Mesendoderm (in vitro differentiated cells): ENCODE data around the gene PLB1.

Source experiments
- DNase-seq: peaks from one replicate; pipeline ENCODE4 v3.0.0; 2013
- H2AK5ac ChIP-seq: 2 replicates; pipeline ENCODE4 v1.6.1; 2013; ENCODE audit warnings: low read length, inconsistent platforms
- H2BK120ac ChIP-seq: 2 replicates; pipeline ENCODE4 v1.6.1; 2013; ENCODE audit warnings: low read depth, mild to moderate bottlenecking, low read length, moderate library complexity, mixed read lengths
- H2BK15ac ChIP-seq: replicated peaks from 2 replicates; pipeline ENCODE4 v1.6.1; 2013; ENCODE audit warnings: low read depth, mild to moderate bottlenecking, moderate library complexity
- H2BK5ac ChIP-seq: 2 replicates; pipeline ENCODE4 v1.6.1; 2013; ENCODE audit warnings: low read length, inconsistent platforms
- H3K18ac ChIP-seq: 2 replicates; pipeline ENCODE4 v1.6.1; 2013; ENCODE audit warnings: mild to moderate bottlenecking, low read length, mixed read lengths
- H3K23ac ChIP-seq: one replicate; pipeline ENCODE4 v1.6.1; 2013; ENCODE audit warnings: low read length
- H3K27ac ChIP-seq: 2 replicates; pipeline ENCODE4 v1.5.1; 2013; ENCODE audit warnings: low read depth, mild to moderate bottlenecking, inconsistent platforms, low read length, moderate library complexity
- H3K27me3 ChIP-seq: 2 replicates; pipeline ENCODE4 v1.6.1; 2013; ENCODE audit warnings: low read length, control low read depth, mild to moderate bottlenecking, inconsistent platforms; ENCODE audit not compliant: insufficient read depth, poor library complexity
- H3K36me3 ChIP-seq: 2 replicates; pipeline ENCODE4 v1.6.1; 2013; ENCODE audit warnings: low read length, inconsistent platforms; ENCODE audit not compliant: control insufficient read depth, insufficient read depth
- H3K4ac ChIP-seq: one replicate; pipeline ENCODE4 v1.6.1; 2013; ENCODE audit warnings: low read depth, mild to moderate bottlenecking, low read length, moderate library complexity
- H3K4me1 ChIP-seq: 2 replicates; pipeline ENCODE4 v1.6.1; 2013; ENCODE audit warnings: low read depth, low read length, inconsistent platforms; ENCODE audit not compliant: control insufficient read depth
- H3K4me2 ChIP-seq: 2 replicates; pipeline ENCODE4 v1.6.1; 2013; ENCODE audit warnings: low read length
- H3K4me3 ChIP-seq: 2 replicates; pipeline ENCODE4 v1.5.1; 2013; ENCODE audit warnings: mild to moderate bottlenecking, low read length
- H3K56ac ChIP-seq: one replicate; pipeline ENCODE4 v1.6.1; 2013; ENCODE audit warnings: low read length
- H3K79me1 ChIP-seq: 2 replicates; pipeline ENCODE4 v1.6.1; 2013; ENCODE audit warnings: low read length, inconsistent platforms
- H3K79me2 ChIP-seq: 2 replicates; pipeline ENCODE4 v1.6.1; 2013; ENCODE audit warnings: mild to moderate bottlenecking, low read length; ENCODE audit not compliant: control insufficient read depth, insufficient read depth
- H3K9ac ChIP-seq: 2 replicates; pipeline ENCODE4 v1.6.1; 2013; ENCODE audit warnings: low read length, inconsistent platforms
- H4K5ac ChIP-seq: one replicate; pipeline ENCODE4 v1.6.1; 2013; ENCODE audit warnings: low read length
- H4K8ac ChIP-seq: one replicate; pipeline ENCODE4 v1.6.1; 2013; ENCODE audit warnings: low read depth, mild to moderate bottlenecking, control low read depth, low read length, moderate library complexity
- WGBS: extraction: QIAGEN DNeasy Blood & Tissue Kit; methylation state at CpG from one replicate; pipeline ENCODE4 v1.1.7; 2013; ENCODE audit warnings: low lambda C conversion rate, missing lambda C conversion rate; ENCODE audit not compliant: insufficient coverage; ENCODE audit errors: extremely low coverage; 5-methylcytosine and 5-hydroxymethylcytosine counted together

The PLB1 gene

GRCh38 chr2:28683100-28683706 is 187.3 kb downstream of the PLB1 start:
- peak; percentile 90 for DNase-seq
- H3K36me3 ChIP-seq, result no peaks in the 10 kb centered on the region
- no peak overlapping the region for H3K4me3 ChIP-seq
- no CpG with 5 or more reads among the region's 14 CpGs for WGBS
- no peak overlapping the region for H3K27ac ChIP-seq
- no peak overlapping the region for H3K4me2 ChIP-seq
- H2BK15ac ChIP-seq, result no peak overlapping the region
- no peak overlapping the region for H3K23ac ChIP-seq
- H3K79me1 ChIP-seq, result no peaks in the 10 kb centered on the region
- H2BK120ac ChIP-seq, result no peak overlapping the region
- no peak overlapping the region for H3K9ac ChIP-seq
- peak overlapping the region; percentile 28 for H3K56ac ChIP-seq
- no peak overlapping the region for H2AK5ac ChIP-seq
- no peaks in the 10 kb centered on the region for H3K79me2 ChIP-seq
- H4K8ac ChIP-seq, result no peak overlapping the region
- H3K27me3 ChIP-seq, result no peaks in the 10 kb centered on the region
- H2BK5ac ChIP-seq, result no peak overlapping the region
- peaks cover 2% of the 10 kb centered on the region for H3K4me1 ChIP-seq
- no peak overlapping the region for H4K5ac ChIP-seq
- no peak overlapping the region for H3K4ac ChIP-seq
- peak overlapping the region; percentile 20 for H3K18ac ChIP-seq

DNA sequence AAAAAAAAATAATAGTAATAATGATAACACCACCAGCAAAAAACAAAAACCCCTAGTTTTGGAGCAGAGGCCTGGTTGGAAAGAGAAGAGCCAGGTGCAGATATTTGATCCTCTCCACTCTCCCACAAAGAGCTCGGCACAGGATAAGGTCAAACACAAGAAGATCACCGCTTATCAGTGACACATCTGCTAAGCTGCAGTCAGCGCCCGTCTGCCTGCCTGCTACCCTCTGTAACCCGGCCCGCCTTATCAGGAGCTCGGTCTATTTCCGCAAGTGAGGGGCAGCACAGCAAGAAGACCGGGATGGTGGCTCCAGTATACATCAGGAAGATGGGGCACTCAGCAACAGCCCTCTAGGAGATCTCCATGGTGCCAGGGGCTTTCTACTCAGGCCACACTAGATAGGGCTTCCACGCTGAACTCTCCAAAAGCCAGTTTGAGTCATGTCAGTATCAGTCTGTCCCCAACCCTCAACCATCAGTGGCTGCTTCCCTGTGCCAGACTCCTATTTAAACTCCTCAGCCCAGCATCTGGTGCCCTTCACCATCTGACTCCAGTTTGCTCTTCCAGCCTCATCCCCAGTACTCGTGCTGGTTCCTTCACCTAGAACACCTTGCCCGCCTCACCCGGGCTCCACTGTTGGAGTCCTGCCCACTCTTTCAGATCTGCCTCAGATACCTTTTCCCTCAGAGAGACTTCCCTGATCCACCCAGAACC is 188.4 kb downstream of the PLB1 start:
- H2BK5ac ChIP-seq, result no peak overlapping the region
- H4K5ac ChIP-seq, result no peak overlapping the region
- no peak overlapping the region for H3K18ac ChIP-seq
- WGBS, result no CpG with 5 or more reads among the region's 13 CpGs
- no peak overlapping the region for H3K4me3 ChIP-seq
- no peaks in the 10 kb centered on the region for H3K36me3 ChIP-seq
- H3K27me3 ChIP-seq, result no peaks in the 10 kb centered on the region
- H4K8ac ChIP-seq, result no peak overlapping the region
- H3K23ac ChIP-seq, result no peak overlapping the region
- H3K4ac ChIP-seq, result no peak overlapping the region
- H2BK15ac ChIP-seq, result no peak overlapping the region
- no peaks in the 10 kb centered on the region for H3K79me2 ChIP-seq
- H3K9ac ChIP-seq, result no peak overlapping the region
- no peak overlapping the region for H3K56ac ChIP-seq
- peak; percentile 69 for DNase-seq
- no peak overlapping the region for H2AK5ac ChIP-seq
- no peak overlapping the region for H3K27ac ChIP-seq
- no peaks in the 10 kb centered on the region for H3K79me1 ChIP-seq
- no peak overlapping the region for H2BK120ac ChIP-seq
- H3K4me1 ChIP-seq, result peaks cover 2% of the 10 kb centered on the region
- H3K4me2 ChIP-seq, result no peak overlapping the region

DNA sequence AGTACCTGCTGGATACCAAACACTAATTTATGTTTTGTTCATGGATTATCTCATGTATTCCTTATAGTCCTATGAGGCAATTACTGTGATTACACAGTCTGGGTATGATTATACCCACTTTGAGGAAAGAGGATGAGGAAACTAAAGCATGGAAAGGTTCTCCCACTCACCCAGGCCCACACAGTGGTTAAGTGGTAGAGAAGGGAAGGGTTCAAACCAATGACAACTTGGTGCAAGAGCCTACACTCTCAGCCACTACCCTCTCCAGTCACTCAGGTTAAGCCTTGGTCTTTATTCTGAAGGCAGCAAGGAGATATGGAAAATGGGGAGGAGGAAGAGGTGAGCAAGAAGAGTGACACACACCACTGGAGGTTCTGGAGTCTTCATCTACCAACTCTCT is 191.3 kb downstream of the PLB1 start:
- Histone ChIP-seq H4K5ac (no peak overlapping the region), H2BK15ac (no peak overlapping the region), H3K27me3 (no peaks in the 10 kb centered on the region), H2BK5ac (no peak overlapping the region), H3K4me3 (no peak overlapping the region), H3K36me3 (no peaks in the 10 kb centered on the region), H3K79me2 (no peaks in the 10 kb centered on the region), H3K9ac (no peak overlapping the region), H4K8ac (no peak overlapping the region), H3K27ac (no peak overlapping the region), H3K56ac (no peak overlapping the region), H3K79me1 (no peaks in the 10 kb centered on the region), H2AK5ac (no peak overlapping the region), H3K4me1 (peaks cover 4% of the 10 kb centered on the region), H3K23ac (no peak overlapping the region), H3K4ac (no peak overlapping the region), H3K18ac (no peak overlapping the region), H3K4me2 (no peak overlapping the region), H2BK120ac (no peak overlapping the region)
- DNase-seq, result no peak

DNA sequence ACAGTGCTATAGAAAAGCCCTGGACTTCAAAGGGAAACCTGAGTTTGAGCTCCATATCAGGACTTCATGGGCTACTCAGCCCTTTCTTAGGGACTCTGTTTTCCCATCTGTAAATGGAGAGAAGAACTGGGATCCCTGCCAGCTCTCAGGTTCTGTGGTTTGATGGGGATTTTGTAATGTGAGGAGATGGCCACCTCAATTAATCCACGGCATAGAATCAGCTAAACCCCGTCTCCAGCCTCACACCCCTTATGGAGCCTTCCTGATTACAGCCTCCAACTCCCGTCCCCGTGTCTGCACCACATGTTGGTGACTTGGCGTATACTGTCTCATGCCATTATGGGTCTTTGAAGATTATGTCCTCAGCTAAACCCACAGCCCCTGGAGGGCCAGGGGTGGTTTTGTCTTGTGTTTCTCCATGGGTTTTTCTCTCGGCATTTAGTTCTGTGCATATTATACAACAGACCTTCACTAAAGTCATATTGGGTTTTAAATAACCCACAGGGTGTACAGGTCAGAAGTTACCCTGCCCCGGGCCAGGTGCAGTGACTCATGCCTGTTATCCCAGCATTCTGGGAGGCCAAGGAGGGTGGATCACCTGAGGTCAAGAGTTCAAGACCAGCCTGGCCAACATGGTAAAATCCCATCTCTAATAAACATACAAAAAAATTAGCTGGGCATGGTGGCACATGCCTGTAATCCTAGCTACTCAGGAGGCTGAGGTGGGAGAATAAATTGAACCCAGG is 192.0 kb downstream of the PLB1 start:
- Histone ChIP-seq H3K4me1 (peaks cover 4% of the 10 kb centered on the region), H3K18ac (no peak overlapping the region), H2BK120ac (no peak overlapping the region), H4K5ac (no peak overlapping the region), H4K8ac (no peak overlapping the region), H3K79me2 (no peaks in the 10 kb centered on the region), H3K4me3 (no peak overlapping the region), H3K4ac (no peak overlapping the region), H3K27me3 (no peaks in the 10 kb centered on the region), H2AK5ac (no peak overlapping the region), H2BK5ac (no peak overlapping the region), H3K23ac (no peak overlapping the region), H3K79me1 (no peaks in the 10 kb centered on the region), H3K9ac (no peak overlapping the region), H3K36me3 (no peaks in the 10 kb centered on the region), H3K4me2 (no peak overlapping the region), H3K56ac (no peak overlapping the region), H3K27ac (no peak overlapping the region), H2BK15ac (no peak overlapping the region)
- no CpG with 5 or more reads among the region's 7 CpGs for WGBS
- DNase-seq, result no peak

DNA sequence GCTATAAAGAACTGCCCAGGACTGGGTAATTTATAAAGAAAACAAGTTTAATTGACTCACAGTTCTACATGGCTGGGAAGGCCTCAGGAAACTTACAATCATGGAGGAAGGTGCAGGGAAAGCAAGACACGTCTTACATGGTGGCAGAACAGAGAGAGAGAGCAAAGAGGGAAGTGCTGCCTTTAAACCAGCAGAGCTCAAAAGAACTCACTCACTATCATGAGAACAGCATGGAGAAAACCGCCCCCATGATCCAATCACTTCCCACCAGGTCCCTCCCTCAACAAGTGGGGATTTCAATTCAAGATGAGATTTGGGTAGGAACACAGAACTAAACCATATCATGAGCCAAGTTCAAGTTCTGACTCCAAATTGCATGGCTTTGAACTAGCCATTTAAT is 193.0 kb downstream of the PLB1 start:
- H3K4me1 ChIP-seq, result peaks cover 3% of the 10 kb centered on the region
- no CpG with 5 or more reads among the region's 2 CpGs for WGBS
- H3K4ac ChIP-seq, result no peak overlapping the region
- H3K4me3 ChIP-seq, result no peak overlapping the region
- H2BK5ac ChIP-seq, result no peak overlapping the region
- H4K8ac ChIP-seq, result no peak overlapping the region
- H3K79me2 ChIP-seq, result no peaks in the 10 kb centered on the region
- H3K9ac ChIP-seq, result no peak overlapping the region
- H3K23ac ChIP-seq, result no peak overlapping the region
- H3K27me3 ChIP-seq, result no peaks in the 10 kb centered on the region
- no peaks in the 10 kb centered on the region for H3K79me1 ChIP-seq
- H3K36me3 ChIP-seq, result no peaks in the 10 kb centered on the region
- H3K4me2 ChIP-seq, result no peak overlapping the region
- no peak overlapping the region for H2AK5ac ChIP-seq
- no peak overlapping the region for H3K56ac ChIP-seq
- H2BK15ac ChIP-seq, result no peak overlapping the region
- no peak overlapping the region for H3K18ac ChIP-seq
- H3K27ac ChIP-seq, result no peak overlapping the region
- H2BK120ac ChIP-seq, result no peak overlapping the region
- no peak for DNase-seq
- H4K5ac ChIP-seq, result no peak overlapping the region
